ENCODE results near the gene RNF121.
"Not testable (repeated sequence)": the region's sequence is repeated elsewhere in the genome, so short reads cannot be mapped to it uniquely, and the experiment has no call there.

Gene RNF121

GRCh38 chr11:71928737-71929443 lies at the start of gene RNF121:
RNF121 (plus strand) TSS chr11:71929046; CDS start chr11:71929062, 16 bp downstream.
- DNase-seq (ENCODE audit: low read depth), result peak; percentile 98
- TF ChIP-seq MYC (IDR thresholded peaks at IDR 0.05; ENCODE audit: low read depth, low read length), result peak; percentile 38
- TF ChIP-seq, protein P1, sequence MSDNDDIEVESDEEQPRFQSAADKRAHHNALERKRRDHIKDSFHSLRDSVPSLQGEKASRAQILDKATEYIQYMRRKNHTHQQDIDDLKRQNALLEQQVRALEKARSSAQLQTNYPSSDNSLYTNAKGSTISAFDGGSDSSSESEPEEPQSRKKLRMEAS (IDR thresholded peaks at IDR 0.05; ENCODE audit: low read depth, low read length), result no peak
- TF ChIP-seq POLR2A (IDR thresholded peaks at IDR 0.05; ENCODE audit: extremely low read depth, insufficient read length), result peak; percentile 72
- H3K4me3 ChIP-seq (ENCODE audit: low read depth, low read length), result peak within 1 kb of the TSS; percentile 97

DNA sequence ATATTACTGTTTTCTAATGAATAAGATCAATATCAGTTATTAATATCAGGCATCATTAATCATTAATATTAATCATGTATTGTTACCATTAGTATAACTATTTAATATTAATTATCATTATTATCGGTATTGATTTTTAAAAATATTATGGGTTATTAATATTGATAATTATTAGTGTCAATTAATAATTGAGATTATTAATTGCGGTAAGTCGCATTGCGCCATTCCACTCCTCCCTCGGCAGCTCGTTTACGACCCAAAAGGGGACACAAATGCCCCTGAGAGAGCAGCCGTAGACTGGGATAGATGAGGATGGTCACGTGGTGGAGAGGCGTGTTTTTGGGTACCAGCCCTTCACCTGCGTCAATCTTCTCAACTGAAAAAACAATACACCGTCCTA lies 43.0 kb upstream of the RNF121 start:
- not testable (repeated sequence) for DNase-seq (ENCODE audit: low read depth); H3K4me3 ChIP-seq (ENCODE audit: low read depth, low read length)

DNA sequence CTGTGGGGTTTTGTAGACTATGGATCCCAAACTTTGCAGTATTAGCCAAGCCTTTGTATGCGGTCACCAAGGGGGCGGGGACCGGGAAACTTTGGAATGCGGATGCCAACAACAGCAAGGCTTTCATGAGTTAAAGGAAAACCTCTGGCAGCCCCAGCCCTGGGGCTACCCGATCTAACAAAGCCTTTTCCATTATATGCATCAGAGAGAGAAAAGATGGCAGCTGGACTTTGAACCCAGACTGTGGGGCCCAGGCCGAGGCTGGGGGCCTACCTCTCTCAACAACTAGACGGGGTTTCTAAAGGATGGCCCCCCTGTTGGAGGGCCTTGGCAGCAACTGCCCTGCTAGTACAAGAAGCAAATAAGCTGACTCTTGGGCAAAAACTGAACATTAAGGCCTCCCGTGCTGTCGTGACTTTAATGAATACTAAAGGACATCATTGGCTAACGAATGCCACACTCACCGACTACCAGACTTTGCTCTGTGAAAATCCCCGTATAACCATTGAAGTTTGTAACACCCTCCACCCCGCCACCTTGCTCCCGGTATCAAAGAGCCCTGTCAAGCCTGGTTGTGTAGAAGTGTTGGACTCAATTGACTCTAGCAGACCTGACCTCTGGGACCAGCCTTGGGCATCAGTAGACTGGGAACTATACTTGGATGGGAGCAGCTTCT lies 40.4 kb upstream of the RNF121 start:
- not testable (repeated sequence) for DNase-seq (ENCODE audit: low read depth); H3K4me3 ChIP-seq (ENCODE audit: low read depth, low read length)

DNA sequence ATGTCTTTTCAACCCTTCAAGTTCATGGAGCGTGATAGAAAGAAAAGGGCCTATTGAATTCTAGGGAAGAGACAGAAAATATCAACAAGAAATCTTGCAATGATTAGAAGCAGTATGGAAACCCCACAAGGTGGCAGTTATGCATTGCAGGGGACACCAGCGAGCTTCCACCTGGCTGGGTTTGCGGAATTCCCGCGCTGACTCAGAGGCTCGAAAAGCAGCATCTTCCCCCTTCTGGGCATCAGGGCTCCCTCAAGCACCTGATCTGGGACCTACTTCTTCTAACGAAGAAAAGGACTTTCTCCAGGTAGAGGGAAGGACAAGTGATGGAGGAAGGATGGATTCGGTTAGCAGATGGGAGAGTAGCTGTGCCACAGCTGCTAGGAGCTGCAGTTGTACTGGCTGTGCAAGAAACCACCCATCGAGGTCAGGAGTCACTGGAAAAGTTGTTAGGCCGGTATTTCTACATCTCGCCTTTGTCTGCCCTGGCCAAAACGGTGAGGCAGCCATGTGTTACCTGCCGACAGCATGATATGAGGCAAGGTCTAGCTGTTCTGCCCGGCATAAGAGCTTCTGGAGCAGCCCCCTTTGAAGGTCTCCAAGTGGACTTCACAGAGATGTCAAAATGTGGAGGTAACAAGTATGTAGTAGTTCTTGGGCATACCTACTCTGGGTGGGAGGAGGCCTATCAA lies 39.5 kb upstream of the RNF121 start:
- H3K4me3 ChIP-seq (ENCODE audit: low read depth, low read length); DNase-seq (ENCODE audit: low read depth): not testable (repeated sequence)

GRCh38 chr11:71895961-71896360 lies 32.9 kb upstream of the RNF121 start:
- no peak overlapping the region for H3K4me3 ChIP-seq (ENCODE audit: low read depth, low read length)
- DNase-seq (ENCODE audit: low read depth), result no peak
- TF ChIP-seq POLR2A (IDR thresholded peaks at IDR 0.05; ENCODE audit: extremely low read depth, insufficient read length) (no peak), MYC (IDR thresholded peaks at IDR 0.05; ENCODE audit: low read depth, low read length) (no peak), CTCF (IDR thresholded peaks at IDR 0.05; ENCODE audit: low read depth, low read length) (no peak)
- TF ChIP-seq, protein P1 (IDR thresholded peaks at IDR 0.05; ENCODE audit: low read depth, low read length), result no peak

GRCh38 chr11:71901137-71901536 lies 27.7 kb upstream of the RNF121 start:
- not testable (repeated sequence) for H3K4me3 ChIP-seq (ENCODE audit: low read depth, low read length); DNase-seq (ENCODE audit: low read depth)

DNA sequence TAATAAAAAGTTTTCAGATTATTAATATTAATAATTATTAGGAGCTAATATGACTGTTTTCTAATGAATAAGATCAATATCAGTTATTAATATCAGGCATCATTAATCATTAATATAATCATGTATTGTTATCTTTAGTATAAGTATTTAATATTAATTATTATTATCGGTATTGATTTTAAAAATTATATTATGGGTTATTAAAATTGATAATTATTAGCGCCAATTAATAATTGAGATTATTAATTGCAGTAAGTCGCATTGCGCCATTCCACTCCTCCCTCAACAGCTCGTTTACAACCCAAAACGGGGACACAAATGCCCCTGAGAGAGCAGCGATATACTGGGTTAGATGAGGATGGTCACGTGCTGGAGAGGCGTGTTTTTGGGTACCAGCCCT lies 20.6 kb upstream of the RNF121 start:
- no peak overlapping the region for H3K4me3 ChIP-seq (ENCODE audit: low read depth, low read length)
- DNase-seq (ENCODE audit: low read depth), result no peak
- TF ChIP-seq CTCF (IDR thresholded peaks at IDR 0.05; ENCODE audit: low read depth, low read length) (no peak), MYC (IDR thresholded peaks at IDR 0.05; ENCODE audit: low read depth, low read length) (no peak), POLR2A (IDR thresholded peaks at IDR 0.05; ENCODE audit: extremely low read depth, insufficient read length) (no peak)
- TF ChIP-seq, protein P1 (IDR thresholded peaks at IDR 0.05; ENCODE audit: low read depth, low read length), result no peak

GRCh38 chr11:71910775-71911174 lies 18.1 kb upstream of the RNF121 start:
- H3K4me3 ChIP-seq (ENCODE audit: low read depth, low read length); DNase-seq (ENCODE audit: low read depth): not testable (repeated sequence)

DNA sequence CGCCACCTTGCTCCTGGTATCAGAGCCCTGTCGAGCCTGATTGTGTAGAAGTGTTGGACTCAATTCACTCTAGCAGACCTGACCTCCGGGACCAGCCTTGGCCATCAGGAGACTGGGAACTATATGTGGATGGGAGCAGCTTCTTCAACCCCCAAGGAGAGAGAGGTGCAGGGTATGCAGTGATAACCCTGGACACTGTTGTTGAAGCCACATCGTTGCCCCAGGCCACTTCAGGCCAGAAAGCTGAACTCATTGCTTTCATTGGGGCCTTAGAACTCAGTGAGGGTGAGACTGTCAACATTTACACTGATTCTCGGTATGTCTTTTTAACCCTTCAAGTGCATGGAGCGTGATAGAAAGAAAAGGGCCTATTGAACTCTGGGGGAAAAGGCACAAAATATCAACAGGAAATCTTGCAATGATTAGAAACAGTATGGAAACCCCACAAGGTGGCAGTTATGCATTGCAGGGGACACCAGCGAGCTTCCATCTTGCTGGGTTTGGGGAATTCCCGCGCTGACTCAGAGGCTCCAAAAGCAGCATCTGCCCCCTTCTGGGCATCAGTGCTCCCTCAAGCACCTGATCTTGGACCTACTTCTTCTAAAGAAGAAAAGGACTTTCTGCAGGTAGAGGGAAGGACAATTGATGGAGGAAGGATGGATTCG lies 17.4 kb upstream of the RNF121 start:
- not testable (repeated sequence) for H3K4me3 ChIP-seq (ENCODE audit: low read depth, low read length); DNase-seq (ENCODE audit: low read depth)

DNA sequence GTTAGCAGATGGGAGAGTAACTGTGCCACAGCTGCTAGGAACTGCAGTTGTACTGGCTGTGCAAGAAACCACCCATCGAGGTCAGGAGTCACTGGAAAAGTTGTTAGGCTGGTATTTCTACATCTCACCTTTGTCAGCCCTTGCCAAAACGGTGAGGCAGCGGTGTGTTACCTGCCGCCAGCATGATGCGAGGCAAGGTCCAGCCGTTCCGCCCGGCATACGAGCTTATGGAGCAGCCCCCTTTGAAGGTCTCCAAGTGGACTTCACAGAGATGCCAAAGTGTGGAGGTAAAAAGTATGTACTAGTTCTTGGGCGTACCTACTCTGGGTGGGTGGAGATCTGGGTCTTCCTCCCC lies 16.9 kb upstream of the RNF121 start:
- DNase-seq (ENCODE audit: low read depth), result not testable (repeated sequence)

More for the DNA sequence above, 16.9 kb upstream of the RNF121 start:
- not testable (repeated sequence) for H3K4me3 ChIP-seq (ENCODE audit: low read depth, low read length)

Data from NB4 (cell line).